Nephron (organoid): ENCODE measurements around the gene SLC8A1.
A peak's percentile ranks its signal among the peaks of the same experiment; 100 is the strongest.

Source experiments
- H3K27ac Mint-ChIP-seq, 3 experiments: 2 replicates each; pipeline ENCODE4 v1.8.0; 2020; ENCODE audit warnings: mixed read lengths in 3 of 3, mild to moderate bottlenecking in 2 of 3, moderate library complexity in 1 of 3
- H3K27me3 Mint-ChIP-seq: 2 replicates; pipeline ENCODE4 v1.8.0; 2021; ENCODE audit warnings: low read depth, mild to moderate bottlenecking, moderate library complexity, mixed read lengths
- H3K36me3 Mint-ChIP-seq: 2 replicates; pipeline ENCODE4 v1.8.0; 2020; ENCODE audit warnings: low read depth, mixed read lengths
- H3K4me1 Mint-ChIP-seq: 2 replicates; pipeline ENCODE4 v1.8.0; 2020; ENCODE audit warnings: mixed read lengths
- H3K4me3 Mint-ChIP-seq, 3 experiments: 2 replicates each; pipeline ENCODE4 v1.8.0; 2020; ENCODE audit warnings: mild to moderate bottlenecking in 3 of 3, mixed read lengths in 3 of 3, moderate library complexity in 2 of 3
- H3K9me3 Mint-ChIP-seq: 2 replicates; pipeline ENCODE4 v1.8.0; 2020; ENCODE audit warnings: mixed read lengths
- TF ChIP-seq, protein P1 (sequence below), 3 experiments: fragments of 200-600 bp; sonication (generic); IDR thresholded peaks; one replicate each; pipeline ENCODE4 v1.5.0; 2021; ENCODE audit warnings: antibody characterized with exemption in 3 of 3; ENCODE audit not compliant: unreplicated experiment in 3 of 3

Gene SLC8A1

DNA sequence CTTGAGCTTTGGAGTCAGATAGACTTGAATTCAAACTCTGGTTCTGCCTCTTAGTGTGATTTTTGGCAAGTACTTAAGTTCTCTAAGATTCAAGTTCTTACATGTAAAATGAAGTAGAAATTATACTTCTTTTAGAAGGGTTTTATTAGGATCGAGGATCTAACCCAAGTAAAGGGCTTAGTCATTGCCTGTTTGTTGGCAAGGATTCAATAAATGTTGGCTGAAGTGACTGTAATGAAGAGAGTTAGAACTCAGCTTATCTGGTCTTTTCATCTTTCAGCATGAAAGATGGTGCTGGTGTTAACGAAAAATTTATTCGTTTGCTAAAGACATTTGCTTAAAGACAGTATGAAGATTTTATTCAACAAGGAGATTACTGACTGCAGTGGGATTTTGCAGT, 356.9 kb downstream of the SLC8A1 start:
- Mint-ChIP-seq H3K4me1 (peaks cover 26% of the 10 kb centered on the region), H3K9me3 (no peaks in the 10 kb centered on the region), H3K4me3 (no peak overlapping the region), H3K27ac (peak overlapping the region in 2 of 3 experiments; percentile 67 to 69), H3K27me3 (no peaks in the 10 kb centered on the region), H3K36me3 (no peaks in the 10 kb centered on the region)
- TF ChIP-seq, protein P1, sequence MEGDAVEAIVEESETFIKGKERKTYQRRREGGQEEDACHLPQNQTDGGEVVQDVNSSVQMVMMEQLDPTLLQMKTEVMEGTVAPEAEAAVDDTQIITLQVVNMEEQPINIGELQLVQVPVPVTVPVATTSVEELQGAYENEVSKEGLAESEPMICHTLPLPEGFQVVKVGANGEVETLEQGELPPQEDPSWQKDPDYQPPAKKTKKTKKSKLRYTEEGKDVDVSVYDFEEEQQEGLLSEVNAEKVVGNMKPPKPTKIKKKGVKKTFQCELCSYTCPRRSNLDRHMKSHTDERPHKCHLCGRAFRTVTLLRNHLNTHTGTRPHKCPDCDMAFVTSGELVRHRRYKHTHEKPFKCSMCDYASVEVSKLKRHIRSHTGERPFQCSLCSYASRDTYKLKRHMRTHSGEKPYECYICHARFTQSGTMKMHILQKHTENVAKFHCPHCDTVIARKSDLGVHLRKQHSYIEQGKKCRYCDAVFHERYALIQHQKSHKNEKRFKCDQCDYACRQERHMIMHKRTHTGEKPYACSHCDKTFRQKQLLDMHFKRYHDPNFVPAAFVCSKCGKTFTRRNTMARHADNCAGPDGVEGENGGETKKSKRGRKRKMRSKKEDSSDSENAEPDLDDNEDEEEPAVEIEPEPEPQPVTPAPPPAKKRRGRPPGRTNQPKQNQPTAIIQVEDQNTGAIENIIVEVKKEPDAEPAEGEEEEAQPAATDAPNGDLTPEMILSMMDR (IDR thresholded peaks at IDR 0.05; ENCODE audit: unreplicated experiment in 3 of 3) = no peak

GRCh38 chr2:40094451-40094850, 357.4 kb downstream of the SLC8A1 start:
- Mint-ChIP-seq H3K36me3 (no peaks in the 10 kb centered on the region), H3K27me3 (no peaks in the 10 kb centered on the region), H3K4me3 (no peak overlapping the region), H3K4me1 (peaks cover 26% of the 10 kb centered on the region), H3K9me3 (no peaks in the 10 kb centered on the region), H3K27ac (peak overlapping the region in 2 of 3 experiments; percentile 67 to 69)
- TF ChIP-seq, protein P1 (IDR thresholded peaks at IDR 0.05; ENCODE audit: unreplicated experiment in 3 of 3) = no peak

DNA sequence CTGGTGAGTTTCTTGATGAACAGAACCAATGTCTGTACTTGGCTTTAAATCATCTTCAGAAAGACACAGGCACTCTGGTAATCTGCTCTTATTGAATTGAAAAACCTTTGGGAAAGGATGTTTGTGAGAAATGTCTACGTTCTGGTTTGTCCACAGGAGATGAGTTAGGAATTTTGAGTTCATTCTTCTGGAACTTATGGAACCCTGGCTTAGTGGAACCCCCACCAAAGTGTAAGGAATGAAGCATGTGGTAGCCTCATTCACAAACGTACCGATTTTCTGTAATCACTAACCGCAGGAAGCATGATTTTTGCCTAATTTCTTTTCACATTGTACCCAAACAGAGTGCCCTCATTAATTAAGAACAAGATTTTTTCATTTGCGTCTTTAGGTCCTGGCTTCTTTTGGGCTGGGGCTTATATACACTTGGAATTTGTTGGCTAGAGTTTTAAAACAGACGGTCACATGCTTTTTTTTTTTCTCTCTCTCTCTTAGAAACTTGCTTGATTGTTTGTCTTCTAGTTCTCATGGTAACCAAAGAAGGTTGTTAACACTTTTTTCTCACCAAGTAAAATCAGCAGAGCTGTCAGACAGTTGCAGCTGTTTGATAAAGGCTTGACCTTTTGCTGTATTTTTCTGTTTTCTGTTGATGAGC, 358.7 kb downstream of the SLC8A1 start:
- no peaks in the 10 kb centered on the region for H3K36me3 Mint-ChIP-seq
- H3K9me3 Mint-ChIP-seq = no peaks in the 10 kb centered on the region
- H3K4me1 Mint-ChIP-seq = peaks cover 26% of the 10 kb centered on the region
- H3K27ac Mint-ChIP-seq = peak overlapping the region; percentile 26 to 65 (median 31)
- TF ChIP-seq, protein P1 (IDR thresholded peaks at IDR 0.05; ENCODE audit: unreplicated experiment in 3 of 3) = no peak
- H3K4me3 Mint-ChIP-seq = no peak overlapping the region
- H3K27me3 Mint-ChIP-seq = no peaks in the 10 kb centered on the region

- TF ChIP-seq, protein P1 (IDR thresholded peaks at IDR 0.05; ENCODE audit: unreplicated experiment in 3 of 3) = no peak
- Mint-ChIP-seq H3K36me3 (no peaks in the 10 kb centered on the region), H3K4me1 (peaks cover 15% of the 10 kb centered on the region), H3K27me3 (no peaks in the 10 kb centered on the region), H3K27ac (no peak overlapping the region), H3K9me3 (no peaks in the 10 kb centered on the region), H3K4me3 (no peak overlapping the region)
Measured at GRCh38 chr2:40090044-40090443, 361.8 kb downstream of the SLC8A1 start.

- H3K9me3 Mint-ChIP-seq = peaks cover 10% of the 10 kb centered on the region
- H3K4me1 Mint-ChIP-seq = peaks cover 2% of the 10 kb centered on the region
- no peak overlapping the region for H3K27ac Mint-ChIP-seq
Measured at GRCh38 chr2:40087927-40088326, 364.0 kb downstream of the SLC8A1 start.

More at GRCh38 chr2:40087927-40088326, 364.0 kb downstream of the SLC8A1 start:
- TF ChIP-seq, protein P1 (IDR thresholded peaks at IDR 0.05; ENCODE audit: unreplicated experiment in 3 of 3) = no peak
- H3K27me3 Mint-ChIP-seq = no peaks in the 10 kb centered on the region
- no peaks in the 10 kb centered on the region for H3K36me3 Mint-ChIP-seq
- H3K4me3 Mint-ChIP-seq = no peak overlapping the region
